Liver (tissue), 3 donors: ENCODE measurements around the gene REL.

Experiments used
- ATF3 ChIP-seq: IDR thresholded peaks from 2 replicates; pipeline ENCODE4 v1.6.1; 2016; ENCODE audit warnings: antibody characterized with exemption
- CTCF ChIP-seq: fragments of 150-350 bp; IDR thresholded peaks from 2 replicates; pipeline ENCODE4 v1.5.1; 2017; ENCODE audit warnings: improper control_type of control experiment, low read depth, low read length; ENCODE audit not compliant: missing input control
- EGR1 ChIP-seq, 2 donors: IDR thresholded peaks; 2 replicates each; pipeline ENCODE4 v1.6.1; 2016 to 2018; ENCODE audit warnings: antibody characterized with exemption in 2 of 2, low read depth in 2 of 2
- FOXA1 ChIP-seq: IDR thresholded peaks from 2 replicates; pipeline ENCODE4 v1.6.1; 2016; ENCODE audit warnings: antibody characterized with exemption
- GABPA ChIP-seq, 2 donors: IDR thresholded peaks in 1 of 2; conservative IDR thresholded peaks in 1 of 2; 2 replicates each; pipeline ENCODE4 v1.6.1; 2016; ENCODE audit warnings: antibody characterized with exemption in 2 of 2, mild to moderate bottlenecking in 1 of 2, moderate library complexity in 1 of 2
- JUND ChIP-seq, 2 donors: IDR thresholded peaks; 2 replicates each; pipeline ENCODE4 v1.6.1; 2016; ENCODE audit warnings: antibody characterized with exemption in 2 of 2
- MAX ChIP-seq: IDR thresholded peaks from 2 replicates; pipeline ENCODE4 v1.6.1; 2016; ENCODE audit warnings: antibody characterized with exemption
- RAD21 ChIP-seq, 2 donors: IDR thresholded peaks; 2 replicates each; pipeline ENCODE4 v1.6.1; 2016; ENCODE audit warnings: antibody characterized with exemption in 2 of 2, mild to moderate bottlenecking in 2 of 2
- REST ChIP-seq: IDR thresholded peaks from 2 replicates; pipeline ENCODE4 v1.6.1; 2016; ENCODE audit warnings: antibody characterized with exemption, mild to moderate bottlenecking
- RXRA ChIP-seq, 2 donors: IDR thresholded peaks; 2 replicates each; pipeline ENCODE4 v1.6.1; 2017 to 2018; ENCODE audit warnings: antibody characterized with exemption in 2 of 2, mild to moderate bottlenecking in 1 of 2
- SP1 ChIP-seq: IDR thresholded peaks from 2 replicates; pipeline ENCODE4 v1.6.1; 2018; ENCODE audit warnings: antibody characterized with exemption, mild to moderate bottlenecking
- TAF1 ChIP-seq: conservative IDR thresholded peaks from 2 replicates; pipeline ENCODE4 v1.6.1; 2016; ENCODE audit warnings: antibody characterized with exemption, mild to moderate bottlenecking
- YY1 ChIP-seq: IDR thresholded peaks from 2 replicates; pipeline ENCODE4 v1.6.1; 2016; ENCODE audit warnings: antibody characterized with exemption, mild to moderate bottlenecking
- ZBTB33 ChIP-seq: IDR thresholded peaks from 2 replicates; pipeline ENCODE4 v1.6.1; 2016; ENCODE audit warnings: antibody characterized with exemption
- donor health status: healthy.
- donor health status: healthy.

GRCh38 chr2:60857056-60857455, 24.3 kb upstream of the REL start:
- TF ChIP-seq CTCF (no peak), EGR1 (IDR thresholded peaks at IDR 0.05; ENCODE audit: low read depth in 2 of 2) (no peak), TAF1 (no peak), REST (no peak), RAD21 (IDR thresholded peaks at IDR 0.05) (no peak), MAX (no peak), SP1 (no peak), JUND (IDR thresholded peaks at IDR 0.05) (no peak), YY1 (no peak), RXRA (IDR thresholded peaks at IDR 0.05) (no peak), GABPA (IDR thresholded peaks at IDR 0.05 in 1 of 2, conservative IDR thresholded peaks at IDR 0.05 in 1 of 2) (no peak), ZBTB33 (no peak), ATF3 (no peak), FOXA1 (no peak)
